ENCODE results near the gene LIN7A.

- TF ChIP-seq CTCF (IDR thresholded peaks at IDR 0.05) (no peak), ZFX (IDR thresholded peaks at IDR 0.05; ENCODE audit: borderline replicate concordance) (no peak)
These were observed 90.2 kb downstream of the LIN7A start for GRCh38 chr12:80847575-80847974.
